GM21526 (cell line): Measurements from ENCODE around the gene CHN1.

Source experiments
- ATAC-seq: cut with Tn5 transposase; IDR thresholded peaks from one replicate; pipeline ENCODE4 v1.9.1; 2021; ENCODE audit warnings: moderate library complexity; ENCODE audit not compliant: unreplicated experiment, low FRiP score

CHN1 gene

DNA sequence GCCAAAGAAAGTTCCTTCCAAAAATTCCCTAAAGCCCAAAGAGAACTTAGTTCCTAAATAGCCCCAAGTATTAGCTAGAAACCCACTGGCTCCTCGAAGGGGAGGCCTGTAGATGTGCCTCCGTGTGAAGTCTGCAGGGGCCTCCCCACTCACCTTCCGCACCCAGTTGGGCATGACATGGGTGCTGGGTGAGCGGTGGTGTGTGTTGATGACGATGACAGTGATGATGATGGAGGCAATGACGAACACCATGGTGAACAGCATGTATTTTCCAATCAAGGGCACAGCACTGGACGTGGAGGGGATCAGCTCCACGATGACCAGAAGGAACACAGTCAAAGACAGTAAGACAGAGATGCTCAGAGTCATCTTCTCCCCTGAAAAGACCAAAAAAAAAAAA, 255.4 kb downstream of the CHN1 start:
- ATAC-seq = no peak

DNA sequence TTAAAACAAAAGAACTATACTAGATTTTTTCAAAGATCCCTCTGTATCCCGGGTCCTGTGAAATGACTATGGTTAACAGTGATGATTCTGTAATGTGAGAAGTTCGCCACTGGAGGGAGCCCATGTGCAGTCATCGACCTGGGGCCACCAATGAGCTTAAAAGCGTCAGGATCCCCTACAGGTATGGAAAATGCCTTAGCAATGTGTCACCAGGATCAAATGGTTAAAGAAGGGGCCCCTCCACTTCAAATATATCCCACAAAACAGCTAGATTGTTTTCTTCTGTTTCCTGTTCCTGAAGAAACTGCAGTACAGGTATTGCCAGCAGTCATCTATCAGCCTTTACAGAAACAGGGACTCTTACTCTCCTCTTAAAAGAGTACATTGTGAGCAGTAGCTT, 256.2 kb downstream of the CHN1 start:
- ATAC-seq = peak; percentile 30
